HCT116 (cell line): Measurements from ENCODE around the gene HILPDA. TPM values are rescaled to one million over a fixed set of nuclear protein-coding genes. Genes with fewer than 3 reads are reported as not detected.

Source experiments
- ATAC-seq: fragments of 200-7000 bp; cut with Tn5 transposase; 2 replicates; pipeline ENCODE4 v1.9.1; 2020; ENCODE audit warnings: mild to moderate bottlenecking, moderate library complexity
- BruUV-seq: library from RNA; stranded (reverse); fragments of 400-500 nt; replicated peaks from 2 replicates; lab custom pipeline; 2021; lab: Mats Ljungman, UMichigan
- CTCF ChIA-PET: fragments of 300-600 bp; sonication (Branson Sonifier 250); formaldehyde crosslinking; loops from one replicate; lab custom pipeline; 2021; ENCODE audit warnings: antibody characterized with exemption; lab: Charles Lee
- POLR2A ChIA-PET: fragments of 300-600, 350-600 bp; sonication (Branson Sonifier 250); formaldehyde crosslinking; loops from one replicate; lab custom pipeline; 2021; ENCODE audit warnings: antibody characterized with exemption; lab: Charles Lee
- RAD21 ChIA-PET, 2 experiments: fragments of 300-600 bp; sonication (Branson Sonifier 250); formaldehyde crosslinking; loops; one replicate each; lab custom pipeline; 2023; ENCODE audit warnings: low total read pairs in 2 of 2; ENCODE audit not compliant: uncharacterized antibody in 2 of 2, unreplicated experiment in 2 of 2, low non-redundant PET in 1 of 2; lab: Charles Lee
- DNase-seq: peaks from one replicate; pipeline ENCODE4 v3.0.0-alpha.2; 2010; ENCODE audit warnings: low read depth, low spot score
- H2AFZ ChIP-seq: fragments of 200-600 bp; shearing (Covaris generic), sonication (generic); 2 replicates; pipeline ENCODE4 v1.6.1; 2017; ENCODE audit warnings: low read depth, mixed run types, mixed read lengths, antibody characterized with exemption, low read length; ENCODE audit not compliant: poor library complexity, severe bottlenecking
- H3K27ac ChIP-seq: 2 replicates; pipeline ENCODE4 v1.5.1; 2012; ENCODE audit warnings: low read depth, low read length
- H3K27me3 ChIP-seq: fragments of 200-600 bp; sonication (generic); 2 replicates; pipeline ENCODE4 v1.6.1; 2016; ENCODE audit warnings: mixed run types, low read length, mixed read lengths; ENCODE audit not compliant: insufficient read depth
- H3K36me3 ChIP-seq, 2 experiments: fragments of 200-500 bp in 1 of 2; fragments of 200-600 bp in 1 of 2; sonication (Bioruptor generic) in 1 of 2; sonication (generic) in 1 of 2; 2 replicates each; pipeline versions ENCODE4 v1.5.1 to v1.6.1; 2014 to 2016; ENCODE audit warnings: low read length in 2 of 2, inconsistent platforms in 1 of 2, mixed read lengths in 1 of 2, mixed run types in 1 of 2; ENCODE audit not compliant: insufficient read depth in 2 of 2, control insufficient read depth in 1 of 2
- H3K4me1 ChIP-seq, 2 experiments: fragments of 200-600 bp in 1 of 2; sonication (generic) in 1 of 2; 2 replicates each; pipeline versions ENCODE4 v1.5.1 to v1.6.1; 2012 to 2017; ENCODE audit warnings: low read length in 2 of 2, inconsistent platforms in 1 of 2, mild to moderate bottlenecking in 1 of 2, mixed read lengths in 1 of 2, mixed run types in 1 of 2, moderate library complexity in 1 of 2; ENCODE audit not compliant: insufficient read depth in 2 of 2, control insufficient read depth in 1 of 2
- H3K4me2 ChIP-seq: fragments of 200-600 bp; sonication (generic); 2 replicates; pipeline ENCODE4 v1.6.1; 2017; ENCODE audit warnings: mixed run types, low read length, mixed read lengths
- H3K4me3 ChIP-seq, 2 experiments: fragments of 200-600 bp in 1 of 2; sonication (generic) in 1 of 2; replicated peaks in 1 of 2; 2 replicates each; pipeline ENCODE4 v1.5.1; 2011 to 2016; ENCODE audit warnings: low read length in 2 of 2, control low read depth in 1 of 2, low read depth in 1 of 2, mild to moderate bottlenecking in 1 of 2, mixed read lengths in 1 of 2, mixed run types in 1 of 2
- H3K79me2 ChIP-seq: fragments of 200-600 bp; sonication (generic); 2 replicates; pipeline ENCODE4 v1.6.1; 2017; ENCODE audit warnings: mild to moderate bottlenecking, mixed run types, low read length, moderate library complexity, mixed read lengths; ENCODE audit not compliant: insufficient read depth
- H3K9ac ChIP-seq: fragments of 200-600 bp; sonication (generic); 2 replicates; pipeline ENCODE4 v1.6.1; 2016; ENCODE audit warnings: low read length, mixed read lengths
- H3K9me2 ChIP-seq: fragments of 200-600 bp; sonication (generic), shearing (Covaris generic); 2 replicates; pipeline ENCODE4 v1.6.1; 2017; ENCODE audit warnings: mixed run types, mild to moderate bottlenecking, moderate library complexity; ENCODE audit not compliant: insufficient read depth
- H3K9me3 ChIP-seq, 2 experiments: fragments of 200-500 bp in 1 of 2; fragments of 200-600 bp in 1 of 2; sonication (Bioruptor generic) in 1 of 2; sonication (generic) in 1 of 2; 2 replicates each; pipeline ENCODE4 v1.6.1; 2014 to 2017; ENCODE audit warnings: low read length in 2 of 2, mixed read lengths in 2 of 2, inconsistent platforms in 1 of 2, low read depth in 1 of 2, mild to moderate bottlenecking in 1 of 2, mixed run types in 1 of 2, moderate library complexity in 1 of 2; ENCODE audit not compliant: control insufficient read depth in 1 of 2, insufficient read depth in 1 of 2
- H4K20me1 ChIP-seq: fragments of 200-600 bp; sonication (generic), shearing (Covaris generic); 2 replicates; pipeline ENCODE4 v1.6.1; 2017; ENCODE audit warnings: mixed run types, mild to moderate bottlenecking, moderate library complexity; ENCODE audit not compliant: insufficient read depth
- CBX3 ChIP-seq: IDR thresholded peaks from 2 replicates; pipeline ENCODE4 v1.6.1; 2012; ENCODE audit warnings: low read depth
- CEBPB ChIP-seq: IDR thresholded peaks from 2 replicates; pipeline ENCODE4 v1.6.1; 2012; ENCODE audit warnings: low read depth
- EGR1 ChIP-seq: IDR thresholded peaks from 2 replicates; pipeline ENCODE4 v1.6.1; 2012; ENCODE audit warnings: low read depth
- ELF1 ChIP-seq: IDR thresholded peaks from 2 replicates; pipeline ENCODE4 v1.6.1; 2012; ENCODE audit warnings: low read depth, borderline replicate concordance
- EZH2 ChIP-seq: fragments of 200-600 bp; sonication (generic); IDR thresholded peaks from 2 replicates; pipeline ENCODE4 v1.6.1; 2017; ENCODE audit warnings: antibody characterized with exemption, mixed run types
- EZH2phosphoT487 ChIP-seq: fragments of 200-600 bp; IDR thresholded peaks from 2 replicates; pipeline ENCODE4 v1.6.1; 2018; ENCODE audit warnings: antibody characterized with exemption, borderline replicate concordance
- FOSL1 ChIP-seq: IDR thresholded peaks from 2 replicates; pipeline ENCODE4 v1.6.1; 2012; ENCODE audit warnings: low read depth
- MAX ChIP-seq: IDR thresholded peaks from 2 replicates; pipeline ENCODE4 v1.6.1; 2012
- POLR2A ChIP-seq: IDR thresholded peaks from 2 replicates; pipeline ENCODE4 v1.7.0; 2011; ENCODE audit warnings: borderline replicate concordance; ENCODE audit not compliant: insufficient read depth, insufficient read length; ENCODE audit errors: extremely low read depth
- POLR2AphosphoS5 ChIP-seq: IDR thresholded peaks from 2 replicates; pipeline ENCODE4 v1.6.1; 2011; ENCODE audit warnings: mild to moderate bottlenecking, low read depth, low read length, moderate library complexity
- RAD21 ChIP-seq: IDR thresholded peaks from 2 replicates; pipeline ENCODE4 v1.6.1; 2012; ENCODE audit warnings: low read depth, mild to moderate bottlenecking
- REST ChIP-seq: IDR thresholded peaks from 2 replicates; pipeline ENCODE4 v1.6.1; 2012; ENCODE audit warnings: low read depth
- SIN3A ChIP-seq: IDR thresholded peaks from 2 replicates; pipeline ENCODE4 v1.6.1; 2012; ENCODE audit warnings: low read depth
- SP1 ChIP-seq: IDR thresholded peaks from 2 replicates; pipeline ENCODE4 v1.6.1; 2012; ENCODE audit warnings: low read depth
- SRF ChIP-seq: IDR thresholded peaks from 2 replicates; pipeline ENCODE4 v1.6.1; 2012; ENCODE audit warnings: low read depth
- ZFX ChIP-seq: fragments of 450-650 bp; IDR thresholded peaks from 2 replicates; pipeline ENCODE4 v1.6.1; 2017
- ZNF274 ChIP-seq: fragments of 200-500 bp; sonication (Bioruptor generic); IDR thresholded peaks from 2 replicates; pipeline ENCODE4 v1.6.1; 2014; ENCODE audit warnings: mild to moderate bottlenecking, low read depth, low read length, inconsistent platforms
- intact Hi-C: fragments of 100-400 bp; cut with micrococcal nuclease; formaldehyde crosslinking; loops from 2 replicates; pipeline ENCODE4 v1.10.0; 2022
- total RNA-seq: library from RNA; stranded (reverse); gene quantifications from one replicate; pipeline ENCODE4 v1.2.1, GENCODE V29; 2021; ENCODE audit not compliant: unreplicated experiment
- TF ChIP-seq, protein P1 (sequence below): IDR thresholded peaks from 2 replicates; pipeline ENCODE4 v1.6.1; 2012

Gene HILPDA
- total RNA-seq, 1 experiment from 2014 or later = 32.8 TPM

GRCh38 chr7:128417071-128417470 is 38.6 kb upstream of the HILPDA start (continued):
- TF ChIP-seq SIN3A = no peak
- no peak for TF ChIP-seq EZH2phosphoT487
- TF ChIP-seq ELF1 = no peak
- TF ChIP-seq ZFX = no peak
- no peak for TF ChIP-seq MAX
- no peak for TF ChIP-seq ZNF274
- TF ChIP-seq SP1 = no peak
- TF ChIP-seq, protein P1, sequence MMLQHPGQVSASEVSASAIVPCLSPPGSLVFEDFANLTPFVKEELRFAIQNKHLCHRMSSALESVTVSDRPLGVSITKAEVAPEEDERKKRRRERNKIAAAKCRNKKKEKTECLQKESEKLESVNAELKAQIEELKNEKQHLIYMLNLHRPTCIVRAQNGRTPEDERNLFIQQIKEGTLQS = no peak
- no peak for TF ChIP-seq POLR2A
- TF ChIP-seq, all 23 proteins: peak for 0

DNA sequence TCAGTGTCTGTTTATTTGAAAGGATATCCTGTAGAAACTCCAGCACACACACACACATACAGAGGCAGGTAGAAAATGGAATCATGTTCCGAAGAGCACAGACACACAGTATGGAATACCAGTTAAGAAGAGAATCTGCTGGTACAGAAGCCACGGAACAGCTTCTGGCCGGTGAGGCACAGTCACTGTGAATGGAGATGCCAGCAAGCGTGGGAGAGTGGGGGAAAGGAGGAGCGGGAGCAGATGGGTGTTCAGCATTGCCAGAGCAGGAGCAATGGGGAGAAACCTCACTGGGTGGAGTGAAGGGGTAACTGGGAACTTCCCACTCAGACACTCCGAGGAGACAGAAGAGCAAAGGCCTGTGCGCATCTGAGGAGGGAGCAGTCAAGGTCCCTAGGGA is 36.4 kb upstream of the HILPDA start:
- H3K79me2 ChIP-seq = no peaks in the 10 kb centered on the region
- H3K27ac ChIP-seq = no peak overlapping the region
- no peaks in the 10 kb centered on the region for H3K9me3 ChIP-seq
- ChIA-PET POLR2A (interaction anchor here (1.3 kb wide), 1 partner anchor 9 kb away, joined by 4 read pairs; the partner anchor contains the start of gene IMPDH1), RAD21 (no interaction called here), CTCF (interaction anchor here (5.1 kb wide), 1 partner anchor 7 kb away, joined by 42 read pairs; no protein-coding TSS in a partner anchor)
- no peaks in the 10 kb centered on the region for H3K27me3 ChIP-seq
- DNase-seq (no peak), ATAC-seq (no peak)
- H3K4me2 ChIP-seq = no peak overlapping the region
- H3K4me1 ChIP-seq = peaks cover 0 to 5% of the 10 kb centered on the region in 2 experiments; a peak in 1 of 4 replicates
- intact Hi-C loops = no loop called here
- H2AFZ ChIP-seq = no peak overlapping the region
- no peaks in the 10 kb centered on the region for H4K20me1 ChIP-seq
- H3K9me2 ChIP-seq = no peaks in the 10 kb centered on the region
- TF ChIP-seq MAX (no peak), SP1 (no peak), CEBPB (no peak), POLR2AphosphoS5 (no peak), EZH2phosphoT487 (no peak), ZFX (no peak), RAD21 (no peak), ZNF274 (no peak), EZH2 (no peak), REST (no peak), CBX3 (no peak), SRF (no peak), EGR1 (no peak), FOSL1 (no peak)
- no peaks in the 10 kb centered on the region for H3K36me3 ChIP-seq
- no peak overlapping the region for H3K9ac ChIP-seq
- BruUV-seq = no TSS peak
- no peak overlapping the region for H3K4me3 ChIP-seq
